Large intestine (tissue), 3 donors: Measurements from ENCODE around the gene CCDC88C. TPM values are rescaled to one million over a fixed set of nuclear protein-coding genes. Genes with fewer than 3 reads are reported as not detected.
"Not testable (repeated sequence)": the region's sequence is repeated elsewhere in the genome, so short reads cannot be mapped to it uniquely, and the experiment has no call there.

Experiments
- DNase-seq, 2 donors: peaks; one replicate each; pipeline versions ENCODE4 v3.0.0 to v3.0.0-alpha.2; 2013
- H3K27ac ChIP-seq: one replicate; pipeline ENCODE4 v1.5.1; 2013; ENCODE audit warnings: low read length
- H3K27me3 ChIP-seq: 2 replicates; pipeline ENCODE4 v1.6.1; 2013; ENCODE audit warnings: low read length; ENCODE audit not compliant: control insufficient read depth, insufficient read depth
- H3K36me3 ChIP-seq: 2 replicates; pipeline ENCODE4 v1.6.1; 2013; ENCODE audit warnings: low read length; ENCODE audit not compliant: control insufficient read depth, insufficient read depth
- H3K4me1 ChIP-seq: one replicate; pipeline ENCODE4 v1.6.1; 2013; ENCODE audit warnings: low read length; ENCODE audit not compliant: control insufficient read depth, insufficient read depth
- H3K4me3 ChIP-seq: one replicate; pipeline ENCODE4 v1.5.1; 2013; ENCODE audit warnings: low read length
- H3K9me3 ChIP-seq: one replicate; pipeline ENCODE4 v1.6.1; 2013; ENCODE audit warnings: mild to moderate bottlenecking, low read depth, low read length, moderate library complexity; ENCODE audit not compliant: control insufficient read depth
- WGBS: methylation state at CpG from one replicate; pipeline ENCODE4 v1.1.5; 2013; ENCODE audit warnings: low lambda C conversion rate; ENCODE audit not compliant: insufficient coverage; 5-methylcytosine and 5-hydroxymethylcytosine counted together
- polyA plus RNA-seq: library from polyadenylated mRNA; unstranded; fragments of 120-200 nt; gene quantifications from one replicate; pipeline ENCODE4 v1.2.1, GENCODE V29; 2013

Gene CCDC88C
- polyA plus RNA-seq, 1 donor, result 28.0 TPM

DNA sequence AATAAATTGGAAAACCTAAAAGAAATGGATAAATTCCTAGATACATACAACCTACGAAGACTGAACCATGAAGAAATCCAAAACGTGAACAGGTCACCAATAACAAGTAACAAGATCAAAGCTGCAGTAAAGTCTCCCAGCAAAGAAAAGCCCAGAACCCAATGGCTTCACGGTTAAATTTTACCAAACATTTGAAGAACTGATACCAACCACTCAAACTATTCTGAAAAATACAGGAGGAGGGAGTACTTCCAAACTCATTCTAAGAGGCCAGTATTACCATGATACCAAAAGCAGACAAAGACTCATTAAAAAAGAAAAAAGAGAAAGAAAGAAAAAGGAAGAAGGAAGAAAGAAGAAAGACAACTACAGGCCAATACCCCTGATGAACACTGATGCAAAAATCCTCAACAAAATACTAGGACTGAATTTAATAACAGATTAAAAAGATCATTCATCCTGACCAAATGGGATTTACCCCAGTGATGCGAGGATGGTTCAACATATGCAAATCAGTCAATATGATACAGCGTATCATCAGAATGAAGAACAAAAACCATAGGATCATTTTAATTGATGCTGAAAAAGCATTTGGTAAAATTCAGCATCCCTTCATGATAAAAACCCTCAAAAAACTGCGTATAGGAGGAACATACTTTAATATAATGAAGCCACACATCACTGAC lies 26.9 kb upstream of the CCDC88C start:
- H3K36me3 ChIP-seq, result no peaks in the 10 kb centered on the region
- no peaks in the 10 kb centered on the region for H3K27me3 ChIP-seq
- DNase-seq, result no peak
- no peaks in the 10 kb centered on the region for H3K4me1 ChIP-seq
- WGBS, result no CpG with 5 or more reads among the region's 6 CpGs
- no peaks in the 10 kb centered on the region for H3K9me3 ChIP-seq
- H3K27ac ChIP-seq, result no peak overlapping the region
- H3K4me3 ChIP-seq, result no peak overlapping the region

DNA sequence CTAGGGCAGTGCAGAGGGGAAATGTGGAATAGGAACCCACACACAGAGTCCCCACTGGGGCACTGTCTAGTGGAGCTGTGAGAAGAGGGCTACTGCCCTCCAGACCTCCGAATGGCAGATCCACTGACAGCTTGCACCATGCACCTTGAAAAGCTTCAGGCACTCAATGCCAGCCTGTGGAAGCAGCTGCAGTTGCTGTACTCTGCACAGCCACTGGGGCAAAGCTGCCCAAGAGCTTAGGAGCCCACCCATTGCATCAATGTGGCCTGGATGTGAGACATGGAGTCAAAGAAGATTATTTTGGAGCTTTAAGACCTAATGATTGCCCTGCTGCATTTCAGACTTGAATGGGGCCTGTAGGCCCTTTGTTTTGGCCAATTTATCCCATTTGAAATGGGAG lies 21.7 kb upstream of the CCDC88C start:
- DNase-seq, result no peak
- Histone ChIP-seq H3K9me3 (peaks cover 4% of the 10 kb centered on the region), H3K36me3 (no peaks in the 10 kb centered on the region), H3K4me1 (no peaks in the 10 kb centered on the region), H3K4me3 (no peak overlapping the region), H3K27me3 (no peaks in the 10 kb centered on the region), H3K27ac (no peak overlapping the region)
- WGBS, result no CpG with 5 or more reads among the region's 1 CpG

DNA sequence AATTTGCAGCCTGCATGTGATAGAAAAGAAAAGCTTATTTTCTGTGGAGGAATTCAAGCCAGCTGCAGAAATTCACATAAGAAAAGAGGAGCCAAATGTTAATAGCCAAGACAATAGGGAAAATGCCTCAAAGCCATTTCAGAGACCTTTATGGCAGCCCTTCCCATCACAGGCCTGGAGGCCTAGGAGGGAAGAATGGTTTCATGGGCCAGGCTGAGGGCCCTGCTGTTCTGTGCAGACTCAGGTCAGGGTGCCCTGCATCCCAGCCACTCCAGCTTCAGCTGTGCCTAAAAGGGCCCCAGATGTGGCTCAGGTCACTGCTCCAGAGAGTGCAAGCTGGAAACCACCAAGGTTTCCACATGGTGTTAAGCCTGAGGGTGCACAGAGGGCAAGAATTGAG lies 21.2 kb upstream of the CCDC88C start:
- no peaks in the 10 kb centered on the region for H3K36me3 ChIP-seq
- H3K27ac ChIP-seq, result no peak overlapping the region
- H3K4me1 ChIP-seq, result no peaks in the 10 kb centered on the region
- H3K4me3 ChIP-seq, result no peak overlapping the region
- peaks cover 4% of the 10 kb centered on the region for H3K9me3 ChIP-seq
- H3K27me3 ChIP-seq, result no peaks in the 10 kb centered on the region
- DNase-seq, result no peak

DNA sequence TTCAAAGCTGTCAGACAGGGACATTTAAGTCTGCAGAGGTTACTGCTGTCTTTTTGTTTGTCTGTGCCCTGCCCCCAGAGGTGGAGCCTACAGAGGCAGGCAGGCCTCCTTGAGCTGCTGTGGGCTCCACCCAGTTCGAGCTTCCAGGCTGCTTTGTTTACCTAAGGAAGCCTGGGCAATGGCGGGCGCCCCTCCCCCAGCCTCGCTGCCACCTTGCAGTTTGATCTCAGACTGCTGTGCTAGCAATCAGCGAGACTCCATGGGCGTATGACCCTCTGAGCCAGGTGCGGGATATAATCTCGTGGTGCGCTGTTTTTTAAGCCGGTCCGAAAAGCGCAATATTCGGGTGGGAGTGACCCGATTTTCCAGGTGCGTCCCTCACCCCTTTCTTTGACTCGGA lies 18.6 kb upstream of the CCDC88C start:
- H3K36me3 ChIP-seq, H3K9me3 ChIP-seq, DNase-seq, H3K4me1 ChIP-seq, H3K27me3 ChIP-seq, H3K27ac ChIP-seq, H3K4me3 ChIP-seq: not testable (repeated sequence)
- no CpG with 5 or more reads among the region's 16 CpGs for WGBS

DNA sequence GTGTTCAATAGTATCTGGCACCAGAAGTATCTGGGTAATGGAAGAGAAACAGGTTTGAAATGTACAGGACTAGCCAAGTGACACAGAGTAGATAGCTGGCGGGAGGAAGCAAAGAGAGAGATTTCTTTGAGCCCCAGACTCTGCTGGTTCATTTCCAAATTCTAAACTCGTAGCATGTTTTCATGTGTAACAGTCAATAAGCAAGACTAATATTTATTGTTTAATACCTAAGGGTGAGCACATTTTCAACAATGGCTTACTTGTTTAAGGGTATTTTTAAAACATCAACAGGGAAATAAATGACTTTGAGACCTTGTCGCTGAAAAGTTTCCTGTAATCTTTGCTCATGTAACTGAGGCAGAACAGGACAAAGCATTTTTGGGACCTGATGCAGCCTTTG lies 11.8 kb upstream of the CCDC88C start:
- H3K9me3 ChIP-seq, result no peaks in the 10 kb centered on the region
- H3K27ac ChIP-seq, result no peak overlapping the region
- DNase-seq, result no peak
- H3K4me3 ChIP-seq, result no peak overlapping the region
- H3K27me3 ChIP-seq, result no peaks in the 10 kb centered on the region
- H3K36me3 ChIP-seq, result no peaks in the 10 kb centered on the region
- peaks cover 2% of the 10 kb centered on the region for H3K4me1 ChIP-seq
- 100% methylated on average over 1 of the region's 3 CpGs for WGBS

DNA sequence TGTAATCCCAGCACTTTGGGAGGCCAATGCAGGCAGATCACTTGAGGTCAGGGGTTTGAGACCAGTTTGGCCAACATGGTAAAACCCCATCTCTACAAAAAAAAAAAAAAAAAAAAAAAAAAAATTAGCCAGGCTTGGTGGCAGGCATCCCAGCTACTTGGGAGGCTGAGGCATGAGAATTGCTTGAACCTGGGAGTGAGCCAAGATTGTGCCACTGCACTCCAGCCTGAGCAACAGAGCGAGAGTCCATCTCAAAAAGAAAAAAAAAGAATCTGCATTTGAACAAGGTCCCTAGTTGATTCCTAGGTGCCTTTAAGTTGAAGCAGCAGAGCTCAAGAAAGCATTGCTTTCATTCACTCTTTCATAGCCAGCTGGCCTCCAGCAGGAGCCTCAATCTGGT lies 11.3 kb upstream of the CCDC88C start:
- not testable (repeated sequence) for DNase-seq, H3K36me3 ChIP-seq, H3K9me3 ChIP-seq, H3K27me3 ChIP-seq, H3K27ac ChIP-seq, H3K4me3 ChIP-seq, H3K4me1 ChIP-seq
- WGBS, result no CpG with 5 or more reads among the region's 1 CpG

DNA sequence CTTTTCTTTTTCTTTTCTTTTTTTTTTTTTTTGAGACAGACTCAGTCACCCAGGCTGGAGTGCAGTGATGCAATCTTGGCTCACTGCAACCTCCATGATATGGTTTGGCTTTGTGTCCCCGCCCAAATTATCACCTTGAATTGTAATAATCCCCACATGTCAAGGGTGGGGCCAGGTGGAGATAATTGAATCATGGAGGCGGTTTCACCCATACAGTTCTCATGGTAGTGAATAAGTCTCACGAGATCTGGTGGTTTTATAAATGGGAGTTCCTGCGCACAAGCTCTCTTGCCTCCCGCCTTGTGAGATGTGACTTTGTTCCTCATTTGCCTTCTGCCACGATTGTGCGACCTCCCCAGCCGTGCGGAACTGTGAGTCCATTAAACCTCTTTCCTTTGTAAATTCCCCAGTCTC lies 7.9 kb upstream of the CCDC88C start:
- not testable (repeated sequence) for DNase-seq, H3K27ac ChIP-seq, H3K36me3 ChIP-seq, H3K4me1 ChIP-seq, H3K9me3 ChIP-seq, H3K4me3 ChIP-seq, H3K27me3 ChIP-seq
- no CpG with 5 or more reads among the region's 9 CpGs for WGBS

DNA sequence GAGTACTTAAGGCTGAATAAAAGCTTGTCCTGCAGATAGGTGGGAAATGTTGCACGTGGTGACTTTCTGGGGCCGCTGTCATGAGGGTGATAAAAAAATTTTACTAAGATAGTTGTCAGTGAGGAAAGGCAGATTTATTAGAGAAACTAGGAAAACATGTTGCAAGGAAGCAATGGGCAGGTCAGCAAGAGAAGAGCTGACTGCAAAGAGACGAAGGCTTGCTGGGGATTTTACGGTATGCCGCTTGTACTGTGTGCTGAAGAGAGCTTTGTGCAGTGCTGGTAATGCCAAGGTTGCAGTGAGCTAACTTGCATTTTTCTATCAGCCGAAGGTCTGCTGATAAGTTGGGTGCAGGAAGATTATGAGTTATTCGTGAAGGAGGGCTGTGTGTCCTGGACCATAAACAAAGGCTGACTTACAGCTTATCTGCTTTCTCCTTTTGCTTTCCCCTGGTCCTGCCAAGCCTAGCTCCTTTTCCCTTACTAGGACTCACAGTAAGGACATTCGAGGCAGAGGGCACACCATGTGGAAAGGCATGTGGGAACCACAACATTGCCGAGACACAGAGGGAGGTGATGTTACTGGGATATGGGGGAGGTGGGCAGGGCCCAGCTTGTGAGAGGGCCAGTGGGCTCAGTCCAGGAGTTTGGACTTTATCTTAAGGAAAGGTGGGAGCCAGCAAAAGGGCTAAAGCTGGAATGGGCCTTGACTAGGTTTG lies 7.4 kb upstream of the CCDC88C start:
- H3K27me3 ChIP-seq, result no peaks in the 10 kb centered on the region
- DNase-seq, result peak; percentile 49 to 75
- peaks cover 11% of the 10 kb centered on the region for H3K4me1 ChIP-seq
- WGBS, result 76% methylated on average over 2 of the region's 9 CpGs
- no peak overlapping the region for H3K4me3 ChIP-seq
- H3K27ac ChIP-seq, result peak overlapping the region; percentile 4
- H3K9me3 ChIP-seq, result no peaks in the 10 kb centered on the region
- H3K36me3 ChIP-seq, result no peaks in the 10 kb centered on the region

DNA sequence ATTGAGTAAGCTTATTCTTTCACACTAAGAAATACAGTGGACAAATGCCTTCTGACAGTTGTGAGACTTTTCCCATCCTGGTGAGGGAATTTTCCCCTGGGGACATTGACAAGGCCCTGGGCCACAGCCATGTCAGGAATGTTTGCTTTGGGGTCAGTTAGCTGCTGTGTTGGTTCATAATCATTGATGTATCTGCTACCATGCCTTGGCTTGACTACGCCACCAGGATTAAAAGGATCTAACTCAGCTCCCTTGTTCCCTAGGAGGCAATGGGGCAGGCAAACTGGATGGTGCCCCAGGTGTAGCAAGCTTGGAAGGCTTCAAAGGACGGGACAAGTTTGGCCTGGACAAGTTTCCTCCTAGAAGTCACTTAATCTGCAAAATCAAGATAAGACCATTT lies 3.1 kb upstream of the CCDC88C start:
- Histone ChIP-seq H3K27me3 (peaks cover 6% of the 10 kb centered on the region), H3K4me3 (no peak overlapping the region), H3K27ac (no peak overlapping the region), H3K9me3 (no peaks in the 10 kb centered on the region), H3K36me3 (no peaks in the 10 kb centered on the region), H3K4me1 (peaks cover 20% of the 10 kb centered on the region)
- no CpG with 5 or more reads among the region's 2 CpGs for WGBS
- DNase-seq, result no peak

DNA sequence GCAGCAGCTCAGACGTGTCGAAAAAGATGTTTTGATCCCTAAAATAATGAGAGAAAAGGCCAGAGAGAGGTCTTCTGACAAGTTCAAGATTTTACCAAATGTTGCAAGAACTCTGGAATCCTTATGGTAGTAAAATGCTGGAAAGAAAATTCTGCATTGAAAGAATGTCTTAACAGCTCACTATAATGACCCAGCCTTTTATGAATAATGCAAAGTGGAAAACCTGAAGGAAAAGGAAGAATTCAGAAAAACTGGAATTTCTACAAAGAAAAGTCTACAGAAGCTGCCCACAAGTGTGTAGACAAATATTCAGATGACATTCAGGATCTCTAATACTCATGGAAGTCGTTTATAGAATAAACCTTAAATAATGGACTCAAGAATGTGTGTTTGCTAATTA lies 1.8 kb upstream of the CCDC88C start:
- H3K4me1 ChIP-seq, result peaks cover 24% of the 10 kb centered on the region
- no peak for DNase-seq
- WGBS, result 80% methylated on average over 3 of the region's 3 CpGs
- H3K36me3 ChIP-seq, result no peaks in the 10 kb centered on the region
- no peak overlapping the region for H3K4me3 ChIP-seq
- H3K27ac ChIP-seq, result no peak overlapping the region
- H3K9me3 ChIP-seq, result no peaks in the 10 kb centered on the region
- peaks cover 6% of the 10 kb centered on the region for H3K27me3 ChIP-seq

DNA sequence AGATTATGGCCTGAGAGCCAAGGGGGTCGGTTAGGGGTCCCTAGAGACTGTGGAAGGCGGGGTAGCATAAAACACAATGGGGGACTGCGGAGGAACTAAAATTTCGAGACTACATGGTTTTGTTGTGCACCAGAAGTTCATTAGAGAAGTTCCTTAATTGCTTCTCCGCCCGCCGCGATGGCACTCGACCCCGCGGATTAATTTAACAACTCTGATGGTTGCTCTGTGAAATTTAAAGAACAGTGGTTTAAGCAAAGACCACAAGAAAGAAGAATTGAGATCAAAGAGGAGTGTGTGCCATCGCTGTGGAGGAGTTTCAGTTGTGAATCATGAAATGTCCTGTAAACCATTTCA lies 1.4 kb upstream of the CCDC88C start:
- no peaks in the 10 kb centered on the region for H3K9me3 ChIP-seq
- H3K27me3 ChIP-seq, result peaks cover 6% of the 10 kb centered on the region
- H3K36me3 ChIP-seq, result no peaks in the 10 kb centered on the region
- DNase-seq, result no peak
- H3K4me3 ChIP-seq, result no peak overlapping the region
- no peak overlapping the region for H3K27ac ChIP-seq
- WGBS, result no CpG with 5 or more reads among the region's 12 CpGs
- peaks cover 29% of the 10 kb centered on the region for H3K4me1 ChIP-seq
